Skeletal muscle satellite cell (primary cell): ENCODE measurements around the gene FBLN5.

Source experiments
- H3K27me3 ChIP-seq: 2 replicates; pipeline ENCODE4 v1.7.0; 2013; ENCODE audit warnings: low read length; ENCODE audit not compliant: control insufficient read depth, insufficient read depth
- H3K36me3 ChIP-seq: 2 replicates; pipeline ENCODE4 v1.7.0; 2013; ENCODE audit warnings: mild to moderate bottlenecking, control low read depth, low read length; ENCODE audit not compliant: insufficient read depth
- H3K4me1 ChIP-seq: 2 replicates; pipeline ENCODE4 v1.7.0; 2013; ENCODE audit warnings: low read length; ENCODE audit not compliant: control insufficient read depth, insufficient read depth
- H3K4me2 ChIP-seq: 2 replicates; pipeline ENCODE4 v1.7.0; 2013; ENCODE audit warnings: mild to moderate bottlenecking, low read length
- H3K4me3 ChIP-seq: 2 replicates; pipeline ENCODE4 v1.7.0; 2013; ENCODE audit warnings: low read length
- H3K9ac ChIP-seq: 2 replicates; pipeline ENCODE4 v1.7.0; 2013; ENCODE audit warnings: mild to moderate bottlenecking, low read depth, low read length, moderate library complexity
- H3K9me3 ChIP-seq: replicated peaks from 2 replicates; pipeline ENCODE4 v1.7.0; 2013; ENCODE audit warnings: mild to moderate bottlenecking, control low read depth, low read length

The FBLN5 gene

GRCh38 chr14:91834571-91834970 is 112.9 kb downstream of the FBLN5 start:
- Histone ChIP-seq H3K4me1 (peaks cover 8% of the 10 kb centered on the region), H3K4me2 (no peak overlapping the region), H3K9ac (no peak overlapping the region), H3K9me3 (no peaks in the 10 kb centered on the region), H3K36me3 (no peaks in the 10 kb centered on the region), H3K4me3 (no peak overlapping the region), H3K27me3 (peaks cover 36% of the 10 kb centered on the region)

GRCh38 chr14:91831337-91831736 is 116.2 kb downstream of the FBLN5 start:
- H3K9ac ChIP-seq: no peak overlapping the region
- H3K36me3 ChIP-seq: no peaks in the 10 kb centered on the region
- no peaks in the 10 kb centered on the region for H3K4me1 ChIP-seq
- H3K9me3 ChIP-seq: no peaks in the 10 kb centered on the region
- H3K27me3 ChIP-seq: peaks cover 24% of the 10 kb centered on the region
- H3K4me2 ChIP-seq: no peak overlapping the region
- no peak overlapping the region for H3K4me3 ChIP-seq

- Histone ChIP-seq H3K4me2 (no peak overlapping the region), H3K36me3 (no peaks in the 10 kb centered on the region), H3K9me3 (no peaks in the 10 kb centered on the region), H3K9ac (no peak overlapping the region), H3K4me3 (no peak overlapping the region), H3K4me1 (no peaks in the 10 kb centered on the region), H3K27me3 (peaks cover 19% of the 10 kb centered on the region)
Measured at GRCh38 chr14:91830777-91831176, 116.7 kb downstream of the FBLN5 start.

- no peaks in the 10 kb centered on the region for H3K9me3 ChIP-seq
- no peaks in the 10 kb centered on the region for H3K36me3 ChIP-seq
- peaks cover 6% of the 10 kb centered on the region for H3K27me3 ChIP-seq
- H3K9ac ChIP-seq: no peak overlapping the region
- no peak overlapping the region for H3K4me3 ChIP-seq
- no peak overlapping the region for H3K4me2 ChIP-seq
- no peaks in the 10 kb centered on the region for H3K4me1 ChIP-seq
Measured at GRCh38 chr14:91829511-91829910, 118.0 kb downstream of the FBLN5 start.

GRCh38 chr14:91827746-91828145 is 119.7 kb downstream of the FBLN5 start:
- Histone ChIP-seq H3K4me3 (no peak overlapping the region), H3K27me3 (no peaks in the 10 kb centered on the region), H3K36me3 (no peaks in the 10 kb centered on the region), H3K4me2 (no peak overlapping the region), H3K4me1 (no peaks in the 10 kb centered on the region), H3K9ac (no peak overlapping the region), H3K9me3 (no peaks in the 10 kb centered on the region)
